ENCODE measurements around the gene PLXNA4.

Gene PLXNA4

GRCh38 chr7:132438926-132439325, 137.3 kb downstream of the PLXNA4 start:
- Histone ChIP-seq H3K9ac (ENCODE audit: low read length) (no peak overlapping the region), H3K4me2 (ENCODE audit: low read depth, low read length, poor library complexity, severe bottlenecking) (no peak overlapping the region), H2AFZ (ENCODE audit: low read depth, low read length, severe bottlenecking) (no peak overlapping the region), H3F3A (ENCODE audit: insufficient read depth) (no peaks in the 10 kb centered on the region), H3K9me3 (ENCODE audit: insufficient read depth, low read length) (no peaks in the 10 kb centered on the region), H3K4me3 (ENCODE audit: insufficient read depth, low read length, poor library complexity, severe bottlenecking) (no peak overlapping the region), H3K27ac (ENCODE audit: low read depth, low read length) (no peak overlapping the region), H3K36me3 (ENCODE audit: low read length) (no peaks in the 10 kb centered on the region), H3K79me2 (ENCODE audit: insufficient read depth, low read length) (no peaks in the 10 kb centered on the region), H3K27me3 (ENCODE audit: low read length) (no peaks in the 10 kb centered on the region), H4K20me1 (ENCODE audit: low read depth, low read length) (no peaks in the 10 kb centered on the region), H3K9me2 (replicated peaks; ENCODE audit: insufficient read depth, low read length) (no peaks in the 10 kb centered on the region)
- TF ChIP-seq, protein P1, sequence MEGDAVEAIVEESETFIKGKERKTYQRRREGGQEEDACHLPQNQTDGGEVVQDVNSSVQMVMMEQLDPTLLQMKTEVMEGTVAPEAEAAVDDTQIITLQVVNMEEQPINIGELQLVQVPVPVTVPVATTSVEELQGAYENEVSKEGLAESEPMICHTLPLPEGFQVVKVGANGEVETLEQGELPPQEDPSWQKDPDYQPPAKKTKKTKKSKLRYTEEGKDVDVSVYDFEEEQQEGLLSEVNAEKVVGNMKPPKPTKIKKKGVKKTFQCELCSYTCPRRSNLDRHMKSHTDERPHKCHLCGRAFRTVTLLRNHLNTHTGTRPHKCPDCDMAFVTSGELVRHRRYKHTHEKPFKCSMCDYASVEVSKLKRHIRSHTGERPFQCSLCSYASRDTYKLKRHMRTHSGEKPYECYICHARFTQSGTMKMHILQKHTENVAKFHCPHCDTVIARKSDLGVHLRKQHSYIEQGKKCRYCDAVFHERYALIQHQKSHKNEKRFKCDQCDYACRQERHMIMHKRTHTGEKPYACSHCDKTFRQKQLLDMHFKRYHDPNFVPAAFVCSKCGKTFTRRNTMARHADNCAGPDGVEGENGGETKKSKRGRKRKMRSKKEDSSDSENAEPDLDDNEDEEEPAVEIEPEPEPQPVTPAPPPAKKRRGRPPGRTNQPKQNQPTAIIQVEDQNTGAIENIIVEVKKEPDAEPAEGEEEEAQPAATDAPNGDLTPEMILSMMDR (IDR thresholded peaks at IDR 0.05; ENCODE audit: insufficient read depth, low read length, poor library complexity, severe bottlenecking) = no peak
- no peak for TF ChIP-seq EZH2phosphoT487 (conservative IDR thresholded peaks at IDR 0.05; ENCODE audit: low read length)

- H4K20me1 ChIP-seq (ENCODE audit: low read depth, low read length) = no peaks in the 10 kb centered on the region
- H3K36me3 ChIP-seq (ENCODE audit: low read length) = no peaks in the 10 kb centered on the region
- H3K9ac ChIP-seq (ENCODE audit: low read length) = no peak overlapping the region
- H3K4me2 ChIP-seq (ENCODE audit: low read depth, low read length, poor library complexity, severe bottlenecking) = no peak overlapping the region
- no peak for TF ChIP-seq EZH2phosphoT487 (conservative IDR thresholded peaks at IDR 0.05; ENCODE audit: low read length)
- TF ChIP-seq, protein P1 (IDR thresholded peaks at IDR 0.05; ENCODE audit: insufficient read depth, low read length, poor library complexity, severe bottlenecking) = no peak
- H3K27ac ChIP-seq (ENCODE audit: low read depth, low read length) = no peak overlapping the region
- no peaks in the 10 kb centered on the region for H3F3A ChIP-seq (ENCODE audit: insufficient read depth)
- H3K27me3 ChIP-seq (ENCODE audit: low read length) = no peaks in the 10 kb centered on the region
- no peaks in the 10 kb centered on the region for H3K9me3 ChIP-seq (ENCODE audit: insufficient read depth, low read length)
- no peaks in the 10 kb centered on the region for H3K79me2 ChIP-seq (ENCODE audit: insufficient read depth, low read length)
- no peak overlapping the region for H2AFZ ChIP-seq (ENCODE audit: low read depth, low read length, severe bottlenecking)
- no peaks in the 10 kb centered on the region for H3K9me2 ChIP-seq (replicated peaks; ENCODE audit: insufficient read depth, low read length)
- no peak overlapping the region for H3K4me3 ChIP-seq (ENCODE audit: insufficient read depth, low read length, poor library complexity, severe bottlenecking)
These were observed 138.5 kb downstream of the PLXNA4 start for GRCh38 chr7:132437730-132438129.

- no peaks in the 10 kb centered on the region for H3F3A ChIP-seq (ENCODE audit: insufficient read depth)
- H2AFZ ChIP-seq (ENCODE audit: low read depth, low read length, severe bottlenecking) = no peak overlapping the region
- no peaks in the 10 kb centered on the region for H3K9me2 ChIP-seq (replicated peaks; ENCODE audit: insufficient read depth, low read length)
- H4K20me1 ChIP-seq (ENCODE audit: low read depth, low read length) = no peaks in the 10 kb centered on the region
- TF ChIP-seq, protein P1 (IDR thresholded peaks at IDR 0.05; ENCODE audit: insufficient read depth, low read length, poor library complexity, severe bottlenecking) = no peak
- no peak for TF ChIP-seq EZH2phosphoT487 (conservative IDR thresholded peaks at IDR 0.05; ENCODE audit: low read length)
- H3K36me3 ChIP-seq (ENCODE audit: low read length) = no peaks in the 10 kb centered on the region
- no peaks in the 10 kb centered on the region for H3K79me2 ChIP-seq (ENCODE audit: insufficient read depth, low read length)
- no peak overlapping the region for H3K9ac ChIP-seq (ENCODE audit: low read length)
- no peak overlapping the region for H3K27ac ChIP-seq (ENCODE audit: low read depth, low read length)
- no peak overlapping the region for H3K4me2 ChIP-seq (ENCODE audit: low read depth, low read length, poor library complexity, severe bottlenecking)
- no peaks in the 10 kb centered on the region for H3K9me3 ChIP-seq (ENCODE audit: insufficient read depth, low read length)
- no peaks in the 10 kb centered on the region for H3K27me3 ChIP-seq (ENCODE audit: low read length)
- no peak overlapping the region for H3K4me3 ChIP-seq (ENCODE audit: insufficient read depth, low read length, poor library complexity, severe bottlenecking)
These were observed 140.1 kb downstream of the PLXNA4 start for GRCh38 chr7:132436121-132436520.
